HCT116 (cell line): ENCODE measurements around the gene DDOST. TPM values are rescaled to one million over a fixed set of nuclear protein-coding genes. Genes with fewer than 3 reads are reported as not detected.

Experiments
- ATAC-seq: fragments of 200-7000 bp; cut with Tn5 transposase; 2 replicates; pipeline ENCODE4 v1.9.1; 2020; ENCODE audit warnings: mild to moderate bottlenecking, moderate library complexity
- BruUV-seq: library from RNA; stranded (reverse); fragments of 400-500 nt; replicated peaks from 2 replicates; lab custom pipeline; 2021; lab: Mats Ljungman, UMichigan
- CTCF ChIA-PET: fragments of 300-600 bp; sonication (Branson Sonifier 250); formaldehyde crosslinking; loops from one replicate; lab custom pipeline; 2021; ENCODE audit warnings: antibody characterized with exemption; lab: Charles Lee
- POLR2A ChIA-PET: fragments of 300-600, 350-600 bp; sonication (Branson Sonifier 250); formaldehyde crosslinking; loops from one replicate; lab custom pipeline; 2021; ENCODE audit warnings: antibody characterized with exemption; lab: Charles Lee
- RAD21 ChIA-PET, 2 experiments: fragments of 300-600 bp; sonication (Branson Sonifier 250); formaldehyde crosslinking; loops; one replicate each; lab custom pipeline; 2023; ENCODE audit warnings: low total read pairs in 2 of 2; ENCODE audit not compliant: uncharacterized antibody in 2 of 2, unreplicated experiment in 2 of 2, low non-redundant PET in 1 of 2; lab: Charles Lee
- DNase-seq: peaks from one replicate; pipeline ENCODE4 v3.0.0-alpha.2; 2010; ENCODE audit warnings: low read depth, low spot score
- H2AFZ ChIP-seq: fragments of 200-600 bp; shearing (Covaris generic), sonication (generic); 2 replicates; pipeline ENCODE4 v1.6.1; 2017; ENCODE audit warnings: low read depth, mixed run types, mixed read lengths, antibody characterized with exemption, low read length; ENCODE audit not compliant: poor library complexity, severe bottlenecking
- H3K27ac ChIP-seq: 2 replicates; pipeline ENCODE4 v1.5.1; 2012; ENCODE audit warnings: low read depth, low read length
- H3K27me3 ChIP-seq: fragments of 200-600 bp; sonication (generic); 2 replicates; pipeline ENCODE4 v1.6.1; 2016; ENCODE audit warnings: mixed run types, low read length, mixed read lengths; ENCODE audit not compliant: insufficient read depth
- H3K36me3 ChIP-seq, 2 experiments: fragments of 200-500 bp in 1 of 2; fragments of 200-600 bp in 1 of 2; sonication (Bioruptor generic) in 1 of 2; sonication (generic) in 1 of 2; 2 replicates each; pipeline versions ENCODE4 v1.5.1 to v1.6.1; 2014 to 2016; ENCODE audit warnings: low read length in 2 of 2, inconsistent platforms in 1 of 2, mixed read lengths in 1 of 2, mixed run types in 1 of 2; ENCODE audit not compliant: insufficient read depth in 2 of 2, control insufficient read depth in 1 of 2
- H3K4me1 ChIP-seq, 2 experiments: fragments of 200-600 bp in 1 of 2; sonication (generic) in 1 of 2; 2 replicates each; pipeline versions ENCODE4 v1.5.1 to v1.6.1; 2012 to 2017; ENCODE audit warnings: low read length in 2 of 2, inconsistent platforms in 1 of 2, mild to moderate bottlenecking in 1 of 2, mixed read lengths in 1 of 2, mixed run types in 1 of 2, moderate library complexity in 1 of 2; ENCODE audit not compliant: insufficient read depth in 2 of 2, control insufficient read depth in 1 of 2
- H3K4me2 ChIP-seq: fragments of 200-600 bp; sonication (generic); 2 replicates; pipeline ENCODE4 v1.6.1; 2017; ENCODE audit warnings: mixed run types, low read length, mixed read lengths
- H3K4me3 ChIP-seq, 2 experiments: fragments of 200-600 bp in 1 of 2; sonication (generic) in 1 of 2; replicated peaks in 1 of 2; 2 replicates each; pipeline ENCODE4 v1.5.1; 2011 to 2016; ENCODE audit warnings: low read length in 2 of 2, control low read depth in 1 of 2, low read depth in 1 of 2, mild to moderate bottlenecking in 1 of 2, mixed read lengths in 1 of 2, mixed run types in 1 of 2
- H3K79me2 ChIP-seq: fragments of 200-600 bp; sonication (generic); 2 replicates; pipeline ENCODE4 v1.6.1; 2017; ENCODE audit warnings: mild to moderate bottlenecking, mixed run types, low read length, moderate library complexity, mixed read lengths; ENCODE audit not compliant: insufficient read depth
- H3K9ac ChIP-seq: fragments of 200-600 bp; sonication (generic); 2 replicates; pipeline ENCODE4 v1.6.1; 2016; ENCODE audit warnings: low read length, mixed read lengths
- H3K9me2 ChIP-seq: fragments of 200-600 bp; sonication (generic), shearing (Covaris generic); 2 replicates; pipeline ENCODE4 v1.6.1; 2017; ENCODE audit warnings: mixed run types, mild to moderate bottlenecking, moderate library complexity; ENCODE audit not compliant: insufficient read depth
- H3K9me3 ChIP-seq, 2 experiments: fragments of 200-500 bp in 1 of 2; fragments of 200-600 bp in 1 of 2; sonication (Bioruptor generic) in 1 of 2; sonication (generic) in 1 of 2; 2 replicates each; pipeline ENCODE4 v1.6.1; 2014 to 2017; ENCODE audit warnings: low read length in 2 of 2, mixed read lengths in 2 of 2, inconsistent platforms in 1 of 2, low read depth in 1 of 2, mild to moderate bottlenecking in 1 of 2, mixed run types in 1 of 2, moderate library complexity in 1 of 2; ENCODE audit not compliant: control insufficient read depth in 1 of 2, insufficient read depth in 1 of 2
- H4K20me1 ChIP-seq: fragments of 200-600 bp; sonication (generic), shearing (Covaris generic); 2 replicates; pipeline ENCODE4 v1.6.1; 2017; ENCODE audit warnings: mixed run types, mild to moderate bottlenecking, moderate library complexity; ENCODE audit not compliant: insufficient read depth
- CBX3 ChIP-seq: IDR thresholded peaks from 2 replicates; pipeline ENCODE4 v1.6.1; 2012; ENCODE audit warnings: low read depth
- CEBPB ChIP-seq: IDR thresholded peaks from 2 replicates; pipeline ENCODE4 v1.6.1; 2012; ENCODE audit warnings: low read depth
- ELF1 ChIP-seq: IDR thresholded peaks from 2 replicates; pipeline ENCODE4 v1.6.1; 2012; ENCODE audit warnings: low read depth, borderline replicate concordance
- EZH2 ChIP-seq: fragments of 200-600 bp; sonication (generic); IDR thresholded peaks from 2 replicates; pipeline ENCODE4 v1.6.1; 2017; ENCODE audit warnings: antibody characterized with exemption, mixed run types
- FOSL1 ChIP-seq: IDR thresholded peaks from 2 replicates; pipeline ENCODE4 v1.6.1; 2012; ENCODE audit warnings: low read depth
- JUND ChIP-seq: IDR thresholded peaks from 2 replicates; pipeline ENCODE4 v1.6.1; 2012
- MAX ChIP-seq: IDR thresholded peaks from 2 replicates; pipeline ENCODE4 v1.6.1; 2012
- POLR2AphosphoS5 ChIP-seq: IDR thresholded peaks from 2 replicates; pipeline ENCODE4 v1.6.1; 2011; ENCODE audit warnings: mild to moderate bottlenecking, low read depth, low read length, moderate library complexity
- REST ChIP-seq: IDR thresholded peaks from 2 replicates; pipeline ENCODE4 v1.6.1; 2012; ENCODE audit warnings: low read depth
- SIN3A ChIP-seq: IDR thresholded peaks from 2 replicates; pipeline ENCODE4 v1.6.1; 2012; ENCODE audit warnings: low read depth
- TCF7L2 ChIP-seq: IDR thresholded peaks from 2 replicates; pipeline ENCODE4 v1.7.0; 2011; ENCODE audit warnings: borderline replicate concordance, inconsistent platforms; ENCODE audit not compliant: insufficient read depth, insufficient read length; ENCODE audit errors: extremely low read depth
- ZBTB33 ChIP-seq: IDR thresholded peaks from 2 replicates; pipeline ENCODE4 v1.6.1; 2011; ENCODE audit warnings: mild to moderate bottlenecking, low read length, moderate library complexity; ENCODE audit not compliant: insufficient replicate concordance; ENCODE audit errors: extremely low read depth
- ZFX ChIP-seq: fragments of 450-650 bp; IDR thresholded peaks from 2 replicates; pipeline ENCODE4 v1.6.1; 2017
- ZNF274 ChIP-seq: fragments of 200-500 bp; sonication (Bioruptor generic); IDR thresholded peaks from 2 replicates; pipeline ENCODE4 v1.6.1; 2014; ENCODE audit warnings: mild to moderate bottlenecking, low read depth, low read length, inconsistent platforms
- intact Hi-C: fragments of 100-400 bp; cut with micrococcal nuclease; formaldehyde crosslinking; loops from 2 replicates; pipeline ENCODE4 v1.10.0; 2022
- total RNA-seq: library from RNA; stranded (reverse); gene quantifications from one replicate; pipeline ENCODE4 v1.2.1, GENCODE V29; 2021; ENCODE audit not compliant: unreplicated experiment

Gene DDOST
- total RNA-seq, 1 experiment from 2014 or later, result 387 TPM

DNA sequence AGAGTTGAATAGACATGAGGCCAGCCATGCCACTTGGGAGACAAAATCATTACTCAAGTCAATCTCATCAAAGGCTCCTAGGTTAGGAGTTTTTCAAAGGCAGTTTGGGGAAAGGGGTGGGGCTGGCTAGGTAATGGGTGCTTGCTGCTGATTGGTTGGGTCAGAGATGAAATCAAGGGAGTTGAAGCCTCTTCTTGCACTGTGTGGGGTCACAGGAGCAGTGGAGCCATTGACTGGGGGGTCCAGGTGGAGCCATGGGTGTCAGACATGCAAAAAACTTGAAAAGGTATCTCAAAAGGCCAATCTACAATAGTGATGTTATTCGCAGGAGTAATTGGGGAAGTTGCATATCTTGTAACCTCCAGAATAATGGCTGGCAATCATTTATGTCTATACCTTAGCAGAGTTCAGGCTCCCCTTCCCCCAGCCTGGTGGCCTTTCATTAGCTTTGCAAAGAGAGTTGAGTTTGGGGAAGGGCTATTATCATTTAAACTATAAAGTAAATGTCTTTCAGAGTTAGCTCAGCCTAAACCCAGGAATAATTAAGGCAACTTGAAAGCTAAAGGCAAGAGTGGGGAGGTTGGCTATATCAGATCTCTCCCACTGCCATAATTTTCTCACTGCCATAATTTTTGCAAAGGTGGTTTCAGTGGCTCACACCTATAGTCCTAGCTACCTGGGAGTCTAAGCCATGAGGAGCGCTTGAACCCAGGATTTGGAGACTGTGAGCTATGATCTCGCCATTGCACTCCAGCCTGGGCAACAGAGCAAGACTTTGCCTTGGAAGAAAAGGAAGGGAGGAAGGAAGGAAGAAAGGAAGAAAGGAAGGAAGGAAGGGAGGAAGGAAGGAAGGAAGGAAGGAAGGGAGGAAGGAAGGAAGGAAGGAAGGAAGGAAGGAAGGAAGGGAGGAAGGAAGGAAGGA lies 35.7 kb downstream of the DDOST start:
- POLR2A ChIA-PET, result no interaction called here
- CTCF ChIA-PET, result interaction anchor here (0.6 to 1.0 kb wide), 2 partner anchors 50 to 650 kb away, joined by 3 to 4 read pairs; no protein-coding TSS in a partner anchor

DNA sequence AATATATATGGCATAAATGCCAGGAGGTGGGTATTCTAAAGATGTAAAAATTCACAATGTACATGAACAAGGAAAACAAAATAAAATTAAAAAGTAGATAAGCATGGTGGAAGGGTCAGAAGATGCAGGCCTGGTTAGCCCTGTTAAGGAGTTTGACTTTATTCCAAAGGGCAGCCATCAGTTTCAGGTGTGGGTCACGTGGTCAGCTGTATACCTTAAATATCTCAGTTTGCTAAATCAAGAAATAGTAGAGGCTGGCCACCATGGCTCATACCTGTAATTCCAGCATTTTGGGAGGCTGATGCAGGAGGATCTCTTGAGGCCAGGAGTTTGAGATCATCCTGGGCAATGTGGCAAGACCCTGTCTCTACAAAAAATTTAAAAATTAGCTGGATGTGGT lies 36.5 kb downstream of the DDOST start:
- Histone ChIP-seq H3K27me3 (no peaks in the 10 kb centered on the region), H3K27ac (no peak overlapping the region), H3K79me2 (no peaks in the 10 kb centered on the region), H2AFZ (no peak overlapping the region), H3K9me2 (no peaks in the 10 kb centered on the region), H4K20me1 (no peaks in the 10 kb centered on the region), H3K4me3 (no peak overlapping the region), H3K9me3 (no peaks in the 10 kb centered on the region), H3K4me1 (peaks cover 3 to 10% of the 10 kb centered on the region in 2 experiments; a peak in 2 of 4 replicates), H3K9ac (no peak overlapping the region), H3K4me2 (no peak overlapping the region), H3K36me3 (no peaks in the 10 kb centered on the region)
- CTCF ChIA-PET, result no interaction called here
- no TSS peak for BruUV-seq
- RAD21 ChIA-PET, result no interaction called here
- DNase-seq (no peak), ATAC-seq (no peak)
- intact Hi-C loops, result no loop called here
- POLR2A ChIA-PET, result no interaction called here
- no peak for TF ChIP-seq MAX
- no peak for TF ChIP-seq ZBTB33
- TF ChIP-seq REST, result no peak
- no peak for TF ChIP-seq CBX3
- no peak for TF ChIP-seq EZH2
- no peak for TF ChIP-seq ZFX
- no peak for TF ChIP-seq FOSL1
- TF ChIP-seq ELF1, result no peak
- TF ChIP-seq TCF7L2, result no peak
- no peak for TF ChIP-seq CEBPB
- TF ChIP-seq SIN3A, result no peak
- TF ChIP-seq JUND, result no peak
- TF ChIP-seq POLR2AphosphoS5, result no peak

More for the DNA sequence above, 35.7 kb downstream of the DDOST start:
- H3K4me1 ChIP-seq, result peaks cover 3 to 10% of the 10 kb centered on the region in 2 experiments; a peak in 2 of 4 replicates
- intact Hi-C loops, result no loop called here
- no peak overlapping the region for H3K4me2 ChIP-seq
- no peak for DNase-seq
- H3K79me2 ChIP-seq, result no peaks in the 10 kb centered on the region
- no peaks in the 10 kb centered on the region for H3K36me3 ChIP-seq
- no TSS peak for BruUV-seq
- no peak overlapping the region for H2AFZ ChIP-seq
- H3K9me2 ChIP-seq, result no peaks in the 10 kb centered on the region
- TF ChIP-seq ZNF274 (no peak), CEBPB (no peak), EZH2 (no peak)
- TF ChIP-seq, all 23 proteins: peak for 0
- H3K27me3 ChIP-seq, result no peaks in the 10 kb centered on the region
- no peak overlapping the region for H3K9ac ChIP-seq
- H3K27ac ChIP-seq, result no peak overlapping the region
- no peaks in the 10 kb centered on the region for H4K20me1 ChIP-seq
- RAD21 ChIA-PET, result no interaction called here
- no peak for ATAC-seq
- no peak overlapping the region for H3K4me3 ChIP-seq
- no peaks in the 10 kb centered on the region; a peak in 1 of 4 replicates for H3K9me3 ChIP-seq
